GM10847 (cell line): Measurements from ENCODE around the gene ZFP42.

Source experiments
- POLR2A ChIP-seq: IDR thresholded peaks from 2 replicates; pipeline ENCODE4 v1.6.1; 2011; ENCODE audit not compliant: insufficient read length; ENCODE audit errors: extremely low read depth

The ZFP42 gene

GRCh38 chr4:187995322-187996207, at the start of gene ZFP42:
ZFP42 (plus strand) TSS chr4:187995771; CDS start chr4:188002808, 7,037 bp downstream.
- TF ChIP-seq POLR2A = no peak

- no peak for TF ChIP-seq POLR2A
Measured at GRCh38 chr4:187961171-187961570, 34.4 kb upstream of the ZFP42 start.

GRCh38 chr4:187961961-187962360, 33.6 kb upstream of the ZFP42 start:
- no peak for TF ChIP-seq POLR2A

- no peak for TF ChIP-seq POLR2A
Measured at GRCh38 chr4:187962926-187963325, 32.6 kb upstream of the ZFP42 start.

- no peak for TF ChIP-seq POLR2A
Measured at GRCh38 chr4:187965726-187966125, 29.8 kb upstream of the ZFP42 start.

- TF ChIP-seq POLR2A = no peak
Measured at GRCh38 chr4:187972135-187972534, 23.4 kb upstream of the ZFP42 start.

GRCh38 chr4:187983746-187984145, 11.8 kb upstream of the ZFP42 start:
- no peak for TF ChIP-seq POLR2A

- TF ChIP-seq POLR2A = no peak
Measured at GRCh38 chr4:187992971-187993370, 2.6 kb upstream of the ZFP42 start.

- no peak for TF ChIP-seq POLR2A
Measured at GRCh38 chr4:187993827-187994226, 1.7 kb upstream of the ZFP42 start.

GRCh38 chr4:187996502-187997177, 1.1 kb downstream of the ZFP42 start:
- TF ChIP-seq POLR2A = no peak

GRCh38 chr4:187999406-187999932, 3.9 kb downstream of the ZFP42 start:
- TF ChIP-seq POLR2A = no peak

- TF ChIP-seq POLR2A = no peak
Measured at GRCh38 chr4:188002323-188002722, 6.8 kb downstream of the ZFP42 start.

- no peak for TF ChIP-seq POLR2A
Measured at GRCh38 chr4:188002751-188003150, 7.2 kb downstream of the ZFP42 start.

- TF ChIP-seq POLR2A = no peak
Measured at GRCh38 chr4:188005561-188005960, 10.0 kb downstream of the ZFP42 start.

- TF ChIP-seq POLR2A = no peak
Measured at GRCh38 chr4:188006285-188006848, 10.8 kb downstream of the ZFP42 start.

GRCh38 chr4:188008377-188008776, 12.8 kb downstream of the ZFP42 start:
- no peak for TF ChIP-seq POLR2A

- no peak for TF ChIP-seq POLR2A
Measured at GRCh38 chr4:188012426-188012945, 16.9 kb downstream of the ZFP42 start.
